HG02678 (cell line): ENCODE results near the gene IWS1.
"Not testable (repeated sequence)": the region's sequence is repeated elsewhere in the genome, so short reads cannot be mapped to it uniquely, and the experiment has no call there.

Experiments
- ATAC-seq: cut with Tn5 transposase; IDR thresholded peaks from one replicate; pipeline ENCODE4 v1.9.1; 2021; ENCODE audit warnings: mild to moderate bottlenecking, moderate library complexity; ENCODE audit not compliant: unreplicated experiment

The IWS1 gene

GRCh38 chr2:127530245-127531140 lies 4.2 kb upstream of the IWS1 start:
- no peak for ATAC-seq

GRCh38 chr2:127529416-127529815 lies 3.1 kb upstream of the IWS1 start:
- not testable (repeated sequence) for ATAC-seq

GRCh38 chr2:127528487-127528886 lies 2.2 kb upstream of the IWS1 start:
- ATAC-seq: no peak

GRCh38 chr2:127527001-127527804 lies 914 bp upstream of the IWS1 start:
- peak; percentile 13 for ATAC-seq

GRCh38 chr2:127525691-127526131 lies 578 bp downstream of the IWS1 start:
- no peak for ATAC-seq

- ATAC-seq: not testable (repeated sequence)
Measured at GRCh38 chr2:127524198-127524834, 2.0 kb downstream of the IWS1 start.

GRCh38 chr2:127523269-127523939 lies 2.9 kb downstream of the IWS1 start:
- ATAC-seq: no peak

- ATAC-seq: no peak
Measured at GRCh38 chr2:127520424-127520823, 5.9 kb downstream of the IWS1 start.

- no peak for ATAC-seq
Measured at GRCh38 chr2:127517465-127517864, 8.8 kb downstream of the IWS1 start.

- no peak for ATAC-seq
Measured at GRCh38 chr2:127516041-127516762, 10.1 kb downstream of the IWS1 start.

GRCh38 chr2:127515383-127515915 lies 10.8 kb downstream of the IWS1 start:
- no peak for ATAC-seq

- ATAC-seq: no peak
Measured at GRCh38 chr2:127514485-127514884, 11.8 kb downstream of the IWS1 start.

GRCh38 chr2:127514076-127514475 lies 12.2 kb downstream of the IWS1 start:
- ATAC-seq: no peak

- ATAC-seq: no peak
Measured at GRCh38 chr2:127512362-127512761, 13.9 kb downstream of the IWS1 start.

GRCh38 chr2:127511917-127512316 lies 14.4 kb downstream of the IWS1 start:
- ATAC-seq: no peak

- no peak for ATAC-seq
Measured at GRCh38 chr2:127511090-127511695, 15.1 kb downstream of the IWS1 start.

GRCh38 chr2:127510073-127510472 lies 16.2 kb downstream of the IWS1 start:
- no peak for ATAC-seq

- ATAC-seq: no peak
Measured at GRCh38 chr2:127508631-127509034, 17.7 kb downstream of the IWS1 start.

GRCh38 chr2:127508023-127508630 lies 18.2 kb downstream of the IWS1 start:
- ATAC-seq: no peak
